ENCODE data around the gene ADRM1. TPM values are rescaled to one million over a fixed set of nuclear protein-coding genes. Genes with fewer than 3 reads are reported as not detected.

Gene ADRM1
- total and polyA plus RNA-seq, 12 donors, result 67.7 to 192 (median 74.7) TPM

- Histone ChIP-seq H3K36me3 (peaks cover under 1 to 87% (median 46%) of the 10 kb centered on the region in 9 donors), H3K4me3 (no peak overlapping the region), H3K27me3 (no peaks in the 10 kb centered on the region), H3K4me1 (peaks cover 0 to 23% (median 14%) of the 10 kb centered on the region in 9 donors), H3K9me3 (no peaks in the 10 kb centered on the region), H3K27ac (peak overlapping the region in 8 of 10 donors; percentile 6 to 70 (median 44))
- 40 to 62% methylated on average over 6 of the region's 6 CpGs for WGBS, 2 donors
- peak in 1 of 2 donors; percentile 28 for DNase-seq
- no peak for TF ChIP-seq CTCF (IDR thresholded peaks at IDR 0.05)
- peak in 6 of 8 donors; percentile 33 to 71 (median 64) for ATAC-seq
- intact Hi-C loops (cut with DNase I), result no loop called here
Measured at GRCh38 chr20:62276439-62276838, 26.4 kb upstream of the ADRM1 start.

- 46 to 56% methylated on average over 13 of the region's 13 CpGs for WGBS, 2 donors
- DNase-seq (no peak), ATAC-seq (peak in 4 of 8 donors; percentile 4 to 52 (median 26))
- Histone ChIP-seq H3K36me3 (peaks cover 5 to 87% (median 45%) of the 10 kb centered on the region in 9 donors), H3K9me3 (no peaks in the 10 kb centered on the region), H3K4me1 (peaks cover 0 to 24% (median 14%) of the 10 kb centered on the region in 9 donors), H3K27me3 (no peaks in the 10 kb centered on the region), H3K4me3 (no peak overlapping the region), H3K27ac (peak overlapping the region in 7 of 10 donors; percentile 6 to 70 (median 49))
- no peak for TF ChIP-seq CTCF (IDR thresholded peaks at IDR 0.05)
- intact Hi-C loops (cut with DNase I), result no loop called here
Measured at GRCh38 chr20:62277253-62277652, 25.5 kb upstream of the ADRM1 start.

GRCh38 chr20:62280303-62280702, 22.5 kb upstream of the ADRM1 start:
- Histone ChIP-seq H3K36me3 (peaks cover 0 to 87% (median 36%) of the 10 kb centered on the region in 9 donors), H3K27ac (no peak overlapping the region), H3K27me3 (no peaks in the 10 kb centered on the region), H3K4me3 (no peak overlapping the region), H3K9me3 (no peaks in the 10 kb centered on the region), H3K4me1 (peaks cover 9 to 47% (median 30%) of the 10 kb centered on the region in 9 donors)
- ATAC-seq (no peak), DNase-seq (no peak)
- intact Hi-C loops (cut with DNase I), result loop anchor here in 2 of 10 donors (10.0 kb wide), 2 partner anchors 96 to 256 kb away; partner anchors contain the start of gene MTG2 (in 1 of the 2)
- no peak for TF ChIP-seq CTCF (IDR thresholded peaks at IDR 0.05)
- WGBS, 2 donors, result 75 to 88% methylated on average over 4 of the region's 4 CpGs

- H3K9me3 ChIP-seq, result no peaks in the 10 kb centered on the region
- H3K4me1 ChIP-seq, result peaks cover 11 to 55% (median 31%) of the 10 kb centered on the region in 9 donors
- 95 to 96% methylated on average over 31 of the region's 31 CpGs for WGBS, 2 donors
- peaks cover 0 to 88% (median 38%) of the 10 kb centered on the region in 9 donors for H3K36me3 ChIP-seq
- peak overlapping the region in 1 of 10 donors; percentile 19 for H3K27ac ChIP-seq
- ATAC-seq, result no peak
- no peak for DNase-seq
- intact Hi-C loops (cut with DNase I), result loop anchor here in 2 of 10 donors (10.0 kb wide), 2 partner anchors 97 to 257 kb away; partner anchors contain the start of gene MTG2 (in 1 of the 2)
- H3K27me3 ChIP-seq, result no peaks in the 10 kb centered on the region
- TF ChIP-seq CTCF (IDR thresholded peaks at IDR 0.05), result no peak
- no peak overlapping the region for H3K4me3 ChIP-seq
Measured at GRCh38 chr20:62281161-62281933, 21.4 kb upstream of the ADRM1 start.

Measured in heart right ventricle (tissue), 16 donors.